Skin of body (tissue), 2 donors: ENCODE data around the gene C1QTNF12. TPM values are rescaled to one million over a fixed set of nuclear protein-coding genes. Genes with fewer than 3 reads are reported as not detected.

ENCODE experiments used
- DNase-seq: peaks from one replicate; lab custom pipeline; 2025; lab: John Stamatoyannopoulos, UW
- total RNA-seq: library from RNA; depleted of rRNA; stranded (reverse); fragments of >200 nt; gene quantifications from one replicate; pipeline ENCODE4 v1.2.3, GENCODE V29; 2014

Gene C1QTNF12
- total RNA-seq: 2.5 TPM

- DNase-seq: no peak
Observed at GRCh38 chr1:1246577-1247340, at the start of gene C1QTNF12. TSS of gene C1QTNF12 (minus strand) at chr1:1246722. CDS start at chr1:1246690, 32 bp downstream.

GRCh38 chr1:1295154-1295923, 48.8 kb upstream of the C1QTNF12 start:
- no peak for DNase-seq

- DNase-seq: no peak
Observed at GRCh38 chr1:1294250-1294890, 47.8 kb upstream of the C1QTNF12 start.

GRCh38 chr1:1293263-1294249, 47.0 kb upstream of the C1QTNF12 start:
- no peak for DNase-seq

GRCh38 chr1:1292851-1293250, 46.3 kb upstream of the C1QTNF12 start:
- DNase-seq: no peak

- no peak for DNase-seq
Observed at GRCh38 chr1:1292442-1292779, 45.9 kb upstream of the C1QTNF12 start.

GRCh38 chr1:1291548-1292441, 45.3 kb upstream of the C1QTNF12 start:
- no peak for DNase-seq

GRCh38 chr1:1291023-1291528, 44.6 kb upstream of the C1QTNF12 start:
- no peak for DNase-seq

GRCh38 chr1:1290238-1290731, 43.8 kb upstream of the C1QTNF12 start:
- no peak for DNase-seq

- DNase-seq: no peak
Observed at GRCh38 chr1:1287288-1288110, 41.0 kb upstream of the C1QTNF12 start.

GRCh38 chr1:1286313-1287261, 40.1 kb upstream of the C1QTNF12 start:
- no peak for DNase-seq

- no peak for DNase-seq
Observed at GRCh38 chr1:1285611-1286311, 39.2 kb upstream of the C1QTNF12 start.

GRCh38 chr1:1285102-1285571, 38.6 kb upstream of the C1QTNF12 start:
- no peak for DNase-seq

- DNase-seq: no peak
Observed at GRCh38 chr1:1284221-1285101, 37.9 kb upstream of the C1QTNF12 start.

GRCh38 chr1:1283821-1284220, 37.3 kb upstream of the C1QTNF12 start:
- no peak for DNase-seq

GRCh38 chr1:1282998-1283397, 36.5 kb upstream of the C1QTNF12 start:
- DNase-seq: no peak
